Endodermal cell (in vitro differentiated cells): ENCODE data around the gene MAP6. TPM values are rescaled to one million over a fixed set of nuclear protein-coding genes. Genes with fewer than 3 reads are reported as not detected.

Source experiments
- DNase-seq: peaks from one replicate; pipeline ENCODE4 v3.0.0-alpha.2; 2017
- H3K27ac ChIP-seq: 2 replicates; pipeline ENCODE4 v1.5.1; 2013; ENCODE audit warnings: mild to moderate bottlenecking, low read depth, low read length, moderate library complexity
- H3K27me3 ChIP-seq: 2 replicates; pipeline ENCODE4 v1.6.1; 2013; ENCODE audit warnings: mild to moderate bottlenecking, low read length, moderate library complexity; ENCODE audit not compliant: insufficient read depth, control insufficient read depth, poor library complexity, severe bottlenecking
- H3K36me3 ChIP-seq: 2 replicates; pipeline ENCODE4 v1.7.0; 2013; ENCODE audit warnings: mild to moderate bottlenecking, low read length, moderate library complexity; ENCODE audit not compliant: control insufficient read depth, insufficient read depth
- H3K4me1 ChIP-seq: one replicate; pipeline ENCODE4 v1.7.0; 2013; ENCODE audit warnings: low read length; ENCODE audit not compliant: control insufficient read depth, insufficient read depth
- H3K4me3 ChIP-seq: 2 replicates; pipeline ENCODE4 v1.5.1; 2013; ENCODE audit warnings: mild to moderate bottlenecking, low read length, moderate library complexity
- H3K9ac ChIP-seq: 2 replicates; pipeline ENCODE4 v1.6.1; 2013; ENCODE audit warnings: mild to moderate bottlenecking, low read length, moderate library complexity; ENCODE audit not compliant: poor library complexity, severe bottlenecking; ENCODE audit errors: extremely low read depth
- H3K9me3 ChIP-seq: 2 replicates; pipeline ENCODE4 v1.6.1; 2013; ENCODE audit warnings: mild to moderate bottlenecking, low read length, moderate library complexity; ENCODE audit not compliant: control insufficient read depth
- H3K27ac Mint-ChIP-seq: 2 replicates; pipeline ENCODE4 v1.8.0; 2020; ENCODE audit warnings: mixed read lengths
- H3K27me3 Mint-ChIP-seq: 2 replicates; pipeline ENCODE4 v1.8.0; 2021; ENCODE audit warnings: mild to moderate bottlenecking, mixed read lengths; ENCODE audit not compliant: insufficient read depth
- H3K36me3 Mint-ChIP-seq: 2 replicates; pipeline ENCODE4 v1.8.0; 2020; ENCODE audit warnings: low read depth, mixed read lengths
- H3K4me1 Mint-ChIP-seq: 2 replicates; pipeline ENCODE4 v1.8.0; 2020; ENCODE audit warnings: mixed read lengths
- H3K4me3 Mint-ChIP-seq: 2 replicates; pipeline ENCODE4 v1.8.0; 2020; ENCODE audit warnings: mild to moderate bottlenecking, moderate library complexity, mixed read lengths
- H3K9me3 Mint-ChIP-seq: 2 replicates; pipeline ENCODE4 v1.8.0; 2020; ENCODE audit warnings: mild to moderate bottlenecking, mixed read lengths
- WGBS, 2 experiments: methylation state at CpG; one replicate each; pipeline versions ENCODE4 v1.1.5 to v1.1.7; 2013; ENCODE audit warnings: missing lambda C conversion rate in 2 of 2, mixed read lengths in 1 of 2; ENCODE audit not compliant: insufficient coverage in 1 of 2, insufficient read length in 1 of 2; 5-methylcytosine and 5-hydroxymethylcytosine counted together
- total RNA-seq, 2 donors: library from RNA; stranded (reverse); fragmentation: NEBNext Ultra II Directional in 1 of 2; extraction: Animal tissue kit (Norgen Biotek cat#: 25700) in 1 of 2; gene quantifications; 2 replicates in 1 of 2; 3 replicates in 1 of 2; pipeline ENCODE4 v1.2.1, GENCODE V29; 2021
- TF ChIP-seq, protein P1 (sequence below): fragments of 200-600 bp; sonication (generic); conservative IDR thresholded peaks from 2 replicates; pipeline ENCODE4 v1.5.0; 2021; ENCODE audit warnings: antibody characterized with exemption, mild to moderate bottlenecking

MAP6 gene
- total RNA-seq, 2 donors from 2014 or later: 1.9 to 4.2 TPM

- peaks cover 6% of the 10 kb centered on the region for H3K27me3 Mint-ChIP-seq
- WGBS, 2 experiments: 87 to 94% methylated on average over 5 to 7 of the region's 7 CpGs
- DNase-seq: no peak
- no peak overlapping the region for H3K4me3 ChIP-seq
- H3K27ac Mint-ChIP-seq: no peak overlapping the region
- H3K27me3 ChIP-seq: no peaks in the 10 kb centered on the region
- TF ChIP-seq, protein P1, sequence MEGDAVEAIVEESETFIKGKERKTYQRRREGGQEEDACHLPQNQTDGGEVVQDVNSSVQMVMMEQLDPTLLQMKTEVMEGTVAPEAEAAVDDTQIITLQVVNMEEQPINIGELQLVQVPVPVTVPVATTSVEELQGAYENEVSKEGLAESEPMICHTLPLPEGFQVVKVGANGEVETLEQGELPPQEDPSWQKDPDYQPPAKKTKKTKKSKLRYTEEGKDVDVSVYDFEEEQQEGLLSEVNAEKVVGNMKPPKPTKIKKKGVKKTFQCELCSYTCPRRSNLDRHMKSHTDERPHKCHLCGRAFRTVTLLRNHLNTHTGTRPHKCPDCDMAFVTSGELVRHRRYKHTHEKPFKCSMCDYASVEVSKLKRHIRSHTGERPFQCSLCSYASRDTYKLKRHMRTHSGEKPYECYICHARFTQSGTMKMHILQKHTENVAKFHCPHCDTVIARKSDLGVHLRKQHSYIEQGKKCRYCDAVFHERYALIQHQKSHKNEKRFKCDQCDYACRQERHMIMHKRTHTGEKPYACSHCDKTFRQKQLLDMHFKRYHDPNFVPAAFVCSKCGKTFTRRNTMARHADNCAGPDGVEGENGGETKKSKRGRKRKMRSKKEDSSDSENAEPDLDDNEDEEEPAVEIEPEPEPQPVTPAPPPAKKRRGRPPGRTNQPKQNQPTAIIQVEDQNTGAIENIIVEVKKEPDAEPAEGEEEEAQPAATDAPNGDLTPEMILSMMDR: no peak
- H3K4me3 Mint-ChIP-seq: no peak overlapping the region
- H3K9ac ChIP-seq: no peak overlapping the region
- no peaks in the 10 kb centered on the region for H3K9me3 Mint-ChIP-seq
- H3K27ac ChIP-seq: no peak overlapping the region
- H3K36me3 Mint-ChIP-seq: no peaks in the 10 kb centered on the region
- peaks cover 4% of the 10 kb centered on the region for H3K4me1 ChIP-seq
- H3K36me3 ChIP-seq: no peaks in the 10 kb centered on the region
- H3K9me3 ChIP-seq: no peaks in the 10 kb centered on the region
- peaks cover 19% of the 10 kb centered on the region for H3K4me1 Mint-ChIP-seq
Observed at GRCh38 chr11:75601494-75601893, 67.3 kb downstream of the MAP6 start.

GRCh38 chr11:75600356-75600755 is 68.5 kb downstream of the MAP6 start:
- Histone ChIP-seq H3K27ac (no peak overlapping the region), H3K4me1 (peaks cover 9% of the 10 kb centered on the region), H3K36me3 (no peaks in the 10 kb centered on the region), H3K4me3 (no peak overlapping the region), H3K9ac (no peak overlapping the region), H3K9me3 (no peaks in the 10 kb centered on the region), H3K27me3 (no peaks in the 10 kb centered on the region)
- Mint-ChIP-seq H3K9me3 (no peaks in the 10 kb centered on the region), H3K4me1 (peaks cover 30% of the 10 kb centered on the region), H3K27me3 (peaks cover 6% of the 10 kb centered on the region), H3K27ac (no peak overlapping the region), H3K4me3 (no peak overlapping the region), H3K36me3 (no peaks in the 10 kb centered on the region)
- TF ChIP-seq, protein P1: no peak
- 79 to 88% methylated on average over 2 to 3 of the region's 3 CpGs for WGBS, 2 experiments
- no peak for DNase-seq

DNA sequence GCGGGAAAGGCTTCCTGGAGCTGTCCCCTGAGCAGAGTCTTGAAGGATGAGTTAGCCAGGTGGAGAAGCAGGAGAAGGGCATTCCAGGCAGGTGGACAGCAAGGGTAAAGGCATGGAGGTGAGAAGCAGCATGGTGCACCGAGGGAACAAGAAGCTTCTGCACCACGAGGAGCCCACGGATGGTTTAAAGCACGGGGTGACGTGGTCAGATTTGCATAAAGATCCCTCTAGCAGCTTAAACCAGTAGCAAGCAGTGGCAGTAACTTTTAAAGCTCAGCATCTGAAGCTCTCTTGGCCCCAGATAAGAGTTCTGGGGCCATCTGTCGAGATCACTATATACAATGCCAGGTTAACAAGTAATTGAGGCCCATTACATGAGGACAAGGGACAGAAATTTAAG is 69.9 kb downstream of the MAP6 start:
- H3K36me3 Mint-ChIP-seq: no peaks in the 10 kb centered on the region
- H3K4me1 Mint-ChIP-seq: peaks cover 41% of the 10 kb centered on the region
- H3K4me3 Mint-ChIP-seq: no peak overlapping the region
- no peak overlapping the region for H3K27ac Mint-ChIP-seq
- TF ChIP-seq, protein P1: no peak
- 88 to 95% methylated on average over 7 of the region's 7 CpGs for WGBS, 2 experiments
- H3K4me3 ChIP-seq: no peak overlapping the region
- H3K4me1 ChIP-seq: peaks cover 13% of the 10 kb centered on the region
- no peaks in the 10 kb centered on the region for H3K9me3 Mint-ChIP-seq
- H3K9ac ChIP-seq: no peak overlapping the region
- no peaks in the 10 kb centered on the region for H3K9me3 ChIP-seq
- no peaks in the 10 kb centered on the region for H3K27me3 ChIP-seq
- H3K36me3 ChIP-seq: no peaks in the 10 kb centered on the region
- peaks cover 6% of the 10 kb centered on the region for H3K27me3 Mint-ChIP-seq
- no peak overlapping the region for H3K27ac ChIP-seq
- no peak for DNase-seq
